Measurements from ENCODE around the gene SEMA4B.

Gene SEMA4B

GRCh38 chr15:90207252-90207651 lies 6.1 kb downstream of the SEMA4B start:
- no peak for DNase-seq

DNA sequence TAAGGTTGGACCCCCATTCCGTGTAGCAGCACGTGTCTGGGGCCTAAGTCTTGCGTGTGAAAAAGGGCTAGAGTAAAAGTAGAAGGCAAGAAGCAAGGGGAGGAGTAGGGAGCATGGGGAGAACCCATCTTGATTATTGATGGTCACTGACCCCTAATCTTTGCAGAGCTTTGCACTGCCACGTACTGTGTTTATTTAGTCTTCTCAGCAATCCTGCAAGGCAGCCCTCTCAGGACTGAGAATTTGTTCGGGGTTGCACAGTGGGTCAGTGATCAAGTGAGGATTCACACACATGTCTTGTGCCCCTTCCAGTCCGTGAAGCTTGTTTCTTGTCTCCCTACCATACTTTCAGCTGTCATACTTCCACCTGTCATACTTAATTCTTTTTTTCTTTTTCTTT lies 7.2 kb downstream of the SEMA4B start:
- DNase-seq, result no peak

DNA sequence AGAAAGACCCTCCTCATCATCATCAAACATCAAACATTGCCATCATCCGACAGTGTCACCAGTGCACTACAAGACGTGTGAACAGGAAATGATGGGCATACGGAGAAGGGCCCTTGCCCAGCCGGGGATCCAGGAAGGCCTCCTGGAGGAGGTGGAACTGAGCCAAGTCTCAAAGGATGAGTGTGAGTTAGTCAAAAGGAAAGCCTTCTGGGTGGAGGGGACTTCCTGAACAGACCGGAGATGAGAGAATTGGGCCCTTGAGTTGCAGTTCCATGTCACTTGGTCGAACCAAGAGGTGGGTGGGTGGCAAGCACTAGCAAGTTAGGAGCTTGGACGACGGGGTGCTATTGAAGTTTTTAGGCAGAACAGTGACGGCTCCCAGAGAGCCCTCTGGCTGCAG lies 8.5 kb downstream of the SEMA4B start:
- no peak for DNase-seq

GRCh38 chr15:90210593-90210992 lies 9.5 kb downstream of the SEMA4B start:
- no peak for DNase-seq

DNA sequence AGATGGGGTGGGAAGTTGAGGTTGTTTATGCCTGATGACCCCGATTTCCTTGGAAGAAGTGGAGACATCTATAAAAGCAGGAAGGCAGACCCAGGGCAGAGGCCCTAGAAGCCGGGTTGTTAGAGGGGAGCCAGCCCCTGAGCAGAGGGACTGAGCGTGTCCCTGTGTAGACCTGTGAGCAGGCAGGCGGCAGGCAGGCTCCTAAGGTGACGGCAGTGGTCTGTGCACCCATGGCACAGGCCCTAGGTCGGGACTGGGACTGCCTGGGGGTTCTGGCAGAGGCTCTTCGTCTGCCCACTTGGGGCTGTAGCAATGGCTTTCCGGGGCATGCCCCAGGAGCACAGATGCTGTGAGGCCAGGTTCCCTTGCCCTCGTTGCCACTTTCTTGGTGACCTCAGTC lies 9.9 kb downstream of the SEMA4B start:
- DNase-seq, result no peak

- no peak for DNase-seq
Measured at GRCh38 chr15:90211440-90212143, 10.5 kb downstream of the SEMA4B start.

DNA sequence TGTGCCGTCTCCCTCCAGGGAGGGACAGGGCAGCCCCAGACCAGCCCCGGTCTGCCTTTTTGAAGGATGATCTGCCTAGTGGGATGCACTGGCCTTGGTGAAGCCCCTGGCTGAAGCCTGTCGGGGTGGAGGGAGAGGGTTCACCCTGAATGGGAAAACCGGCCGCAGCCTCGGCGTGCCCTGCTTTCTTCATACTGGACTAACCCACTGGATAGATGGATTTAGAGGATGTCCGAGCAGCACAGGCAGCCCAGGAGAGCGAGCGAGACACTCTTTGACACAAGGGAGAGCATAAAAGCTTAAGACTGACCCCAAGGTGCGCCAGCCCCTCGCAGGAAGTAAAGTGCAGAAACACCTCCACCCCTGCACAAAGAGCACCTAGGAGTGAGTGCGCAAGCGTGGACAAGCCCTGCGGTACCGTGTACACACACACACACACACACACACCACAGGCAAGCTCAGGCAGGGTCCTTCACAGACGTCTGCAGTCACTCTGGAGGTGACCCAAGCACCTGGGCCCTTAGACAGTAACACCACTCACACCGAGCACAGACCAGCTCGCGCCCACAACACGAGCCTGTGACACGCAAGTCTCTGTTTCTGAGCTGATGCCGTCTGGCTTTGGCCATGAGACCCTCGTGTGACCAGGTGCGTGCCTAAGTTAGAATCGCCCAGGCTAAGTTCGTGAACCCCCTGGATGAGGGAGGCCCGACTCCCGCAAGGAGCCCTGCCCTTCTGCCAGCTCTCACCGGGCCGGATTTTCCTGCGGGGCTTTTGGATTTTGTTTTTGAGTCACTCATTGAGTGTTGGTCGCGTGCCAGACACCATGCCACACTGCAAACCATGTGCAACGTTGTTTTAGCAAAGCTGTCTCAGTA lies 11.3 kb downstream of the SEMA4B start:
- no peak for DNase-seq

DNA sequence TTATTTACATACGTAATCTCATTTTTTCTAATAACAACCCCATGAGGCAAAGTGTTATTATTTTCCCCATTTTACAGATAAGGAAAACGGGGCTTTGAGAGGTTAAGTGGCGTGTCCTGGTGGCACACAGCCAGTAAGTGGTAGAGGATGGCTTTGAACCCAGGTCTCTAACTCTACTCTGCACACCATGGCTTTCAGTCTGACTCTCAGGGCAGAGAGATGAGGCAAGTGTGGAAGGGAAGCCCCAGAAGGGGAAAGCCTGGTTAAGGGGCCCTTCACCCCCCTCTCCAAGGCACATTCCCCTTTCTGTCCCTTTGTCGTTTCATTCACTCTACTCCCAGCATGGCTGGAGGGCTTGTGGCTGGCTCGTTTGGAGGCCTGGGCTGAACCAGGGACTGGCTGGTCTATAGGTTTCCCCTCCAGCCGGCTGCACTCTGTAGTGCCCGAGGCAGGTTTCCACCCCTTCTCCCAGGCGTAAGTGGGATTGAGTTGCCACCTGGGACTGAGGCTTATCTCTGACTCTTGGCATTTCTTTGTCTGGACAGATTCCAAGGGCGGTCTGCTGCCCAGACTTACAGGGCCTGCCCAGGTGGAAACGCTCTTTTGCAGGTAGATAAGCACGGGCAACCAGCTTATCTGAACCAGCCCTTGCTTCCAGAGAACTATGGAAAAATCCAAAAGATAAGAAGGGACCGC lies 12.1 kb downstream of the SEMA4B start:
- DNase-seq, result no peak

DNA sequence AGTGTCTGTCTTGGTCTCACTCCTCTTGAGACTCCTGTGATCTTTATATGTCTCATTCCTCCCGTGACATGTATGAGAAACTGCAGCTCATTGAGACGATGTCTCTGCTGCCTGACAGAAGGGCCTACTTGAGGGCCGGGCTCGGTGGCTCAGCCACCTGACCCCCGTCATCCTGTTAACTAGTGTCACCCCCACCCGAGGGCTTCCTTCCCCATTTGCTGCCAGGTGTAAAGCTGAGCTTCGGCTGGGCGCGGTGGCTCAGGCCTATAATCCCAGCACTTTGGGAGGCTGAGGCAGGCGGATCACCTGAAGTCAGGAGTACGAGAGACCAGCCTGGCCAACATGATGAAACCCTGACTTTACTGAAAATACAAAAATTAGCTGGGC lies 12.7 kb downstream of the SEMA4B start:
- no peak for DNase-seq

- no peak for DNase-seq
Measured at GRCh38 chr15:90214553-90215196, 13.5 kb downstream of the SEMA4B start.

DNA sequence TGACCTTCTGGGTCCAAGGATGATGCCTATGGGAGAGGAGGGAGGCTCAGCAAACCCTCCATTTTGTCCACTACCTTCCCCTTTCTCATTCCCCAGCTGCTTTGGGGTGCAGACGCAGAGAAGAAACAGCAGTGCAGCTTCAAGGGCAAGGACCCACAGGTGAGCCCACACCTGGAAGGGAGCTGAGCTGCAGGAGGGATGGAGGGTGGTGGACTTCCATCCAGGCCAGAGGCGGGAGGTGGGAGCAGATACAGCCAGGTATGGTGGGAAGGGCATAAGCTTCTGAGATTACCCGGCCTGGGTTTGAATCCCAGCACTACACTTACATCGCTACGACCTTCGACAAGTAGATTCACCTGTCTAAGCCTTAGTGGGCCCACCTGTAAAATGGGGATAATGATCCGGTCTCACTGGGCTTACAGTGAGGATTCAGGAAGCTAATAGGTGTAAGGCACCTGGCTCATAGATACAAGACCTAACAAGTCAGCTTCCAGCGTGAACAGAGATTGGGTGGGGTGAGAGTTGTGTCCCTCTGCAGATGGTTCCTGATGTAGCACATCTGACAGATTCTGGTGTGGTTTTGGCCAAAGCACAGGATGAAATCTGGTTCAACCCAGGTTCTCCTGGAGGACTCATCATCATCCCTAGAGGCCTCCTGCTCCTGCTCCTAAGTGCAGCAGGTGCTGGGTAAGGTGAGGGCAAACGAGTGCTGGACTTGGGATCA lies 16.7 kb downstream of the SEMA4B start:
- DNase-seq, result no peak

- peak; percentile 65 for DNase-seq
Measured at GRCh38 chr15:90219421-90220141, 18.5 kb downstream of the SEMA4B start.

DNA sequence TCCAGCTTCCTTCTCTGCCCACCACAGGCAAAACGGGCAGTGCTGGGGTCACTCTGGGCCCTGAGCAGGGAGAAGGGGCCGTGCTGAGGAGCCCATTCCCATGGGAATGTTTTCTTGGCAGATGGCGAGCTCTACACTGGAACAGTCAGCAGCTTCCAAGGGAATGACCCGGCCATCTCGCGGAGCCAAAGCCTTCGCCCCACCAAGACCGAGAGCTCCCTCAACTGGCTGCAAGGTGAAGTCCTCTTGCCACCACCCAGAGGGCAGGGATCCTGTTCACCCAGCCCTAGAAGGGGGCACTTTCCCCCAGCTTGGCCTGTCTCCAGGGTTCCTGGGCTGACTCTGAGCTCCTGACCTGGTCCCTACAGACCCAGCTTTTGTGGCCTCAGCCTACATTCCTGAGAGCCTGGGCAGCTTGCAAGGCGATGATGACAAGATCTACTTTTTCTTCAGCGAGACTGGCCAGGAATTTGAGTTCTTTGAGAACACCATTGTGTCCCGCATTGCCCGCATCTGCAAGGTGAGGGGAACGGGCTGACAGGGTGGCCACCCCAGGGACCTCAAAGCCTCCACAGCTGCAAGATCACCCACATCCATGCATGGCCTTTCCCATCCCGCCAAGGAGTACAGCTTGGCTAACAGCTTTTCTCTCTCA lies 20.2 kb downstream of the SEMA4B start:
- no peak for DNase-seq

- no peak for DNase-seq
Measured at GRCh38 chr15:90222547-90222946, 21.4 kb downstream of the SEMA4B start.

GRCh38 chr15:90223441-90224165 lies 22.5 kb downstream of the SEMA4B start:
- no peak for DNase-seq

GRCh38 chr15:90225047-90225446 lies 23.9 kb downstream of the SEMA4B start:
- no peak for DNase-seq

- no peak for DNase-seq
Measured at GRCh38 chr15:90225504-90226234, 24.5 kb downstream of the SEMA4B start.

DNA sequence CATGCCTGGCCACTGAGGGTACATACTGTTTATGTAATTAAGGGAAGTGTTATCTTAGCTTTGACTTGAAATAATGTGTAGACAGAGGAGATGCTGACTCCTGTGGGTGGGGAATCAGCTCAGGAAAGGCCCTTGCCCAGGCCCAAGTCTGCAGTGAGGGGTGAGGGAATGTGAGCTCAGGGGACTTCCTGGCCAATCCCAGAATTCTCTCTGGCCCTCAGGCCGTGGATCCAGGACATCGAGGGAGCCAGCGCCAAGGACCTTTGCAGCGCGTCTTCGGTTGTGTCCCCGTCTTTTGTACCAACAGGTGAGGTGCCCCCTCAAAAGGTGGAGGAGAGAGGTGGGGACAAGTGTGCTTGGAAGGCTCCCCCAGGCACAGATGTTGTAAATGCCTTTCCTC lies 26.2 kb downstream of the SEMA4B start:
- DNase-seq, result no peak

DNA sequence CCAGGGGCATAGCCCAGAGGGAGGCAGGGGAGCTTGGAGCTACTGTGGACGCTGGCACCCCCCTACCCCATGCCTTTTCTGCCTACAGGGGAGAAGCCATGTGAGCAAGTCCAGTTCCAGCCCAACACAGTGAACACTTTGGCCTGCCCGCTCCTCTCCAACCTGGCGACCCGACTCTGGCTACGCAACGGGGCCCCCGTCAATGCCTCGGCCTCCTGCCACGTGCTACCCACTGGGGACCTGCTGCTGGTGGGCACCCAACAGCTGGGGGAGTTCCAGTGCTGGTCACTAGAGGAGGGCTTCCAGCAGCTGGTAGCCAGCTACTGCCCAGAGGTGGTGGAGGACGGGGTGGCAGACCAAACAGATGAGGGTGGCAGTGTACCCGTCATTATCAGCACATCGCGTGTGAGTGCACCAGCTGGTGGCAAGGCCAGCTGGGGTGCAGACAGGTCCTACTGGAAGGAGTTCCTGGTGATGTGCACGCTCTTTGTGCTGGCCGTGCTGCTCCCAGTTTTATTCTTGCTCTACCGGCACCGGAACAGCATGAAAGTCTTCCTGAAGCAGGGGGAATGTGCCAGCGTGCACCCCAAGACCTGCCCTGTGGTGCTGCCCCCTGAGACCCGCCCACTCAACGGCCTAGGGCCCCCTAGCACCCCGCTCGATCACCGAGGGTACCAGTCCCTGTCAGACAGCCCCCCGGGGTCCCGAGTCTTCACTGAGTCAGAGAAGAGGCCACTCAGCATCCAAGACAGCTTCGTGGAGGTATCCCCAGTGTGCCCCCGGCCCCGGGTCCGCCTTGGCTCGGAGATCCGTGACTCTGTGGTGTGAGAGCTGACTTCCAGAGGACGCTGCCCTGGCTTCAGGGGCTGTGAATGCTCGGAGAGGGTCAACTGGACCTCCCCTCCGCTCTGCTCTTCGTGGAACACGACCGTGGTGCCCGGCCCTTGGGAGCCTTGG lies 27.0 kb downstream of the SEMA4B start:
- no peak for DNase-seq

Measured in stimulated activated CD4-positive, alpha-beta T cell treated with anti-CD3 and anti-CD28 coated beads, Interleukin-4, amount 100 ng/mL, for 1 hour (primary cell).